IPS-15b (cell line): Measurements from ENCODE around the gene AANAT.

Experiments
- H3K27me3 ChIP-seq: one replicate; pipeline ENCODE4 v1.6.1; 2013; ENCODE audit warnings: low read length; ENCODE audit not compliant: control insufficient read depth, insufficient read depth
- H3K36me3 ChIP-seq: one replicate; pipeline ENCODE4 v1.6.1; 2013; ENCODE audit warnings: low read length; ENCODE audit not compliant: control insufficient read depth, insufficient read depth
- H3K4me1 ChIP-seq: one replicate; pipeline ENCODE4 v1.6.1; 2013; ENCODE audit warnings: mild to moderate bottlenecking, low read length; ENCODE audit not compliant: control insufficient read depth, insufficient read depth
- H3K4me3 ChIP-seq: one replicate; pipeline ENCODE4 v1.5.1; 2013; ENCODE audit warnings: low read depth, low read length
- H3K9ac ChIP-seq: one replicate; pipeline ENCODE4 v1.6.1; 2013; ENCODE audit warnings: low read depth, mild to moderate bottlenecking, low read length
- H3K9me3 ChIP-seq: one replicate; pipeline ENCODE4 v1.6.1; 2013; ENCODE audit warnings: mild to moderate bottlenecking, low read length; ENCODE audit not compliant: control insufficient read depth, insufficient read depth

AANAT gene

DNA sequence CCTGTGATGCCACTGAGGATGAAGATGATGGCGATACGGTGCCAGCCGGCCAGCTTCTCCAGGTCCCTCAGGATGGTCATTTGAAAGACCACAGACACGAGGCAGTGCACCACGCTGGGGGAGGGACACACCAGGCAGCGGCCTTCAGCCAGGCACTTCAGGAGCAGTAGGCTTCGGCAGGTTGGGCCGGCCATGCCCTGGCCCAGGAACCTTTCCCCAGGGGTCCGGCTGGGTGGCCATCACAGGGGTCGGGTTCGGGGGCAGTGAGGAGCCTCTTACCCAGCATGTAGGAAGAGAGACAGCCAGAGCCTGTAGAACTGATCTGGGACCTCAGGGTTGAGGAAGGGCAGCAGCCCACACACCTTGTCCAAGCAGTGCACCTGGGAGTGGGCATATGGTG lies 5.3 kb downstream of the AANAT start:
- no peak overlapping the region for H3K4me3 ChIP-seq
- no peaks in the 10 kb centered on the region for H3K27me3 ChIP-seq
- no peaks in the 10 kb centered on the region for H3K4me1 ChIP-seq
- H3K9me3 ChIP-seq = no peaks in the 10 kb centered on the region
- H3K9ac ChIP-seq = no peak overlapping the region
- peaks cover 21% of the 10 kb centered on the region for H3K36me3 ChIP-seq

- Histone ChIP-seq H3K9me3 (no peaks in the 10 kb centered on the region), H3K4me3 (no peak overlapping the region), H3K9ac (no peak overlapping the region), H3K27me3 (no peaks in the 10 kb centered on the region), H3K36me3 (peaks cover 25% of the 10 kb centered on the region), H3K4me1 (no peaks in the 10 kb centered on the region)
Measured at GRCh38 chr17:76473541-76473985, 6.2 kb downstream of the AANAT start.

DNA sequence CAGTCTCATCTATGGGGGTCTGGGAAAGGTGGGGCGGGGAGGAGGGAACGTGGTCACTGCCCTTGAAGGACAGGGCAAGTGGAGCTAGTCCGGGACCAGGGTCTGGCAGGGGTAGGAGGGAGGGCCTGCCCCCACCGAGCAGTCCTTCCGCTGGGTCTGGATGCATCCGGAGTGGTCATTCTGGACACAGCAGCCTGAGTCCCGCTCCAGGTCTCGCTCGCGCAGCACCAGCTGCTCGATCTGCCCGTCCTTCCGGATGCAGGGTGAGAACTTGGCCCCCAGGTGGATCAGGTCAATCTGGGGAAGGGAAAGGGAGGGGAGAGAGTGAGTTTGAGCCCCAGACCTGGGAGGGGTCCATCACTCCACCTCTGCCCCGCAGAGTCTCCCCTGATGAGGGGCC lies 6.8 kb downstream of the AANAT start:
- Histone ChIP-seq H3K4me3 (no peak overlapping the region), H3K27me3 (no peaks in the 10 kb centered on the region), H3K4me1 (no peaks in the 10 kb centered on the region), H3K36me3 (peaks cover 28% of the 10 kb centered on the region), H3K9ac (no peak overlapping the region), H3K9me3 (no peaks in the 10 kb centered on the region)

- Histone ChIP-seq H3K27me3 (no peaks in the 10 kb centered on the region), H3K36me3 (peaks cover 31% of the 10 kb centered on the region), H3K4me1 (no peaks in the 10 kb centered on the region), H3K4me3 (no peak overlapping the region), H3K9me3 (no peaks in the 10 kb centered on the region), H3K9ac (no peak overlapping the region)
Measured at GRCh38 chr17:76474894-76475293, 7.5 kb downstream of the AANAT start.

DNA sequence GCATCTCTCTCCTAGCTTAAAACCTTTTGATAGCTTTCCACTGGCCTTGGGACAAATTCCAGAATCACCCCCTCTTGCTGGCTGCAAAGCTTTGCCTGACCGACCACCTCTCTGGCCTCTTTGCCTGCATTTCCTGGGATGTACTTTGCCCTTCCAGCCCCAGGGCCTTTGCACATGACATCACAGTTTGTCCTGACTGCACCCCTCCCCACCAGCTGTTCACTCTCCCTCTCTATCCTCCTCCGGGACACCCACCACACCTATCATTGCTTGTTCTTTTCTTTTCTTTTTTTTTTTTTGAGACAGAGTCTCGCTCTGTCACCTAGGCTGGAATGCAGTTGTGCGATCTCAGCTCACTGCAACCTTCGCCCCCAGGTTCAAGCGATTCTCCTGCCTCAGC lies 7.9 kb downstream of the AANAT start:
- H3K27me3 ChIP-seq = no peaks in the 10 kb centered on the region
- H3K4me1 ChIP-seq = no peaks in the 10 kb centered on the region
- no peaks in the 10 kb centered on the region for H3K9me3 ChIP-seq
- H3K36me3 ChIP-seq = peaks cover 31% of the 10 kb centered on the region
- H3K4me3 ChIP-seq = no peak overlapping the region
- H3K9ac ChIP-seq = no peak overlapping the region

DNA sequence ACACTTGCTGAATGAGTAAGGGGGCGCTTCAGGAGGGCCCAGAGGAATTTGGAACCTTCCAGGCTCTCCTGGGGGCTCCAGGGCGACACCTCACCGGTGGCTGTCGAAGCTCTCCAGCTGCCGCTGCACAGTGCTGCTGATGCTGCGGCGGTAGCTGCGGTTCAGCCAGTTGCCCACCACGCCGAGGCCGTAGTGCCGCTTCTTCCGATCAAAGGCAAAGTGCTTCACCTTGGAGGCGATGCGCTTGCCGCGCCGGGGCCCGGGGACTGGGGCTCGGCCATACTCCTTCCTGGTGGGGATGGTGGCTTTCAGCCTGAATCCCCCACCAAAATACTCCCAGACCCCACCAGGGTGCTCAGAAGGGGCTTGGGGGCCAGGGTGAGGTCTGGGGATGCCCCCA lies 9.3 kb downstream of the AANAT start:
- Histone ChIP-seq H3K9ac (no peak overlapping the region), H3K27me3 (no peaks in the 10 kb centered on the region), H3K9me3 (no peaks in the 10 kb centered on the region), H3K4me1 (no peaks in the 10 kb centered on the region), H3K4me3 (no peak overlapping the region), H3K36me3 (peaks cover 29% of the 10 kb centered on the region)

DNA sequence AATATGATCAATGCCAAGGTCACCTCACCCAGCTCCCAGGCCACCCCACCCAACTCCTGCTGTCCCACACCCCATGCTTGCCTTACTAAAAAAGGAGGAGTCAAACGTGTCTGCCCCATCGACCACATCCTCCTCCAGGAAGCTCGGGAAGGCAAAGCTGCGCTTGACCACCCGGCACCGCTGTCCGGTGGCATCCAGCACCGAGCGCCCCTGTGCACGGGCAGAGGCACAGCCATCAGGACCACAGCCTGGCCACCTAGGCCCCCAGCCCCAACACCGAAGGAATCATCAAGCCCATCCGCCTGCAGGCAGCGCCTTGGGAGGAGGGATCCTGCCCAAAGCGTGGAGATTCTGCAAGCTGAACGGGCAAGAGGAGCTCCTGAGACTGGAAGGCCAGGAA lies 10.2 kb downstream of the AANAT start:
- Histone ChIP-seq H3K4me1 (no peaks in the 10 kb centered on the region), H3K4me3 (no peak overlapping the region), H3K36me3 (peaks cover 21% of the 10 kb centered on the region), H3K27me3 (no peaks in the 10 kb centered on the region), H3K9me3 (no peaks in the 10 kb centered on the region), H3K9ac (no peak overlapping the region)

- H3K9me3 ChIP-seq = no peaks in the 10 kb centered on the region
- H3K4me3 ChIP-seq = no peak overlapping the region
- no peaks in the 10 kb centered on the region for H3K4me1 ChIP-seq
- H3K36me3 ChIP-seq = peaks cover 17% of the 10 kb centered on the region
- no peaks in the 10 kb centered on the region for H3K27me3 ChIP-seq
- H3K9ac ChIP-seq = no peak overlapping the region
Measured at GRCh38 chr17:76478097-76478496, 10.7 kb downstream of the AANAT start.

- Histone ChIP-seq H3K4me3 (no peak overlapping the region), H3K4me1 (no peaks in the 10 kb centered on the region), H3K9me3 (no peaks in the 10 kb centered on the region), H3K36me3 (peaks cover 14% of the 10 kb centered on the region), H3K9ac (no peak overlapping the region), H3K27me3 (no peaks in the 10 kb centered on the region)
Measured at GRCh38 chr17:76478730-76479514, 11.5 kb downstream of the AANAT start.

- no peak overlapping the region for H3K4me3 ChIP-seq
- H3K27me3 ChIP-seq = no peaks in the 10 kb centered on the region
- no peak overlapping the region for H3K9ac ChIP-seq
- H3K36me3 ChIP-seq = peaks cover 10% of the 10 kb centered on the region
- H3K9me3 ChIP-seq = no peaks in the 10 kb centered on the region
- no peaks in the 10 kb centered on the region for H3K4me1 ChIP-seq
Measured at GRCh38 chr17:76479515-76480060, 12.2 kb downstream of the AANAT start.

DNA sequence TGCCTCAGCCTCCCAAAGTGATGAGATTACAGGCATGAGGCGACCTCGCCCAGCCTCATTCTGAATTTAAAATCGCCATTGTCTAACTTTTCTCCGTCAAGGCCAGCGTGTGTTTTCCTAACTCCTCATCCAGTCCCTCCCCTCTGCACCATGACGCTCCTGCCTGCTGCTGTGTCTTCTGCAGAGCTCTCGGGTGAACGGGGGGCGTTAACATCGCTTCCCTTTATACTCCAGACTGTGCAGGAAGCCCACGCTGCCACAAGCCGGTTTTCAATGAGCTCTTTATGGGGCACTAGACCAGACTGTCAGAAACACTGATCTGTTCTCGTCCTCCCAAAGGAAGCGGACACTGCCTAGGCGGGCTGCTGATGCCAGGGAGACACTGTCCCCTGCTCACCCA lies 13.2 kb downstream of the AANAT start:
- Histone ChIP-seq H3K4me1 (no peaks in the 10 kb centered on the region), H3K27me3 (no peaks in the 10 kb centered on the region), H3K9me3 (no peaks in the 10 kb centered on the region), H3K9ac (no peak overlapping the region), H3K4me3 (no peak overlapping the region), H3K36me3 (peaks cover 10% of the 10 kb centered on the region)

- Histone ChIP-seq H3K9me3 (no peaks in the 10 kb centered on the region), H3K4me1 (no peaks in the 10 kb centered on the region), H3K9ac (no peak overlapping the region), H3K36me3 (peaks cover 10% of the 10 kb centered on the region), H3K27me3 (no peaks in the 10 kb centered on the region), H3K4me3 (no peak overlapping the region)
Measured at GRCh38 chr17:76481071-76481655, 13.8 kb downstream of the AANAT start.
